Keratinocyte (primary cell): ENCODE measurements around the gene NUDT13. TPM values are rescaled to one million over a fixed set of nuclear protein-coding genes. Genes with fewer than 3 reads are reported as not detected.

ENCODE experiments used
- DNase-seq: peaks from one replicate; pipeline ENCODE4 v3.0.0-alpha.2; 2011; ENCODE audit warnings: low read depth, missing footprints, low spot score
- FAIRE-seq: peaks from 2 replicates; lab custom pipeline; 2011; peaks lifted over from hg19 to GRCh38; lab: Jason Lieb, UNC
- H2AFZ ChIP-seq: 2 replicates; pipeline ENCODE4 v1.6.0; 2012; ENCODE audit warnings: low read length, control low read depth, inconsistent platforms; ENCODE audit not compliant: control insufficient read depth
- H3K27ac ChIP-seq: 2 replicates; pipeline ENCODE4 v1.5.1; 2011; ENCODE audit warnings: low read length; ENCODE audit not compliant: control insufficient read depth, insufficient read depth
- H3K27me3 ChIP-seq: 3 replicates; pipeline ENCODE4 v1.6.0; 2011; ENCODE audit warnings: low read length; ENCODE audit not compliant: control insufficient read depth, insufficient read depth; ENCODE audit errors: extremely low read depth
- H3K36me3 ChIP-seq, 2 experiments: 2 replicates in 1 of 2; 3 replicates in 1 of 2; pipeline ENCODE4 v1.5.1; 2011; ENCODE audit warnings: low read length in 2 of 2, mild to moderate bottlenecking in 1 of 2; ENCODE audit not compliant: control insufficient read depth in 2 of 2, insufficient read depth in 2 of 2; ENCODE audit errors: extremely low read depth in 1 of 2
- H3K4me1 ChIP-seq: 3 replicates; pipeline ENCODE4 v1.5.1; 2011; ENCODE audit warnings: low read length; ENCODE audit not compliant: control insufficient read depth, insufficient read depth; ENCODE audit errors: extremely low read depth
- H3K4me2 ChIP-seq: 3 replicates; pipeline ENCODE4 v1.6.0; 2011; ENCODE audit warnings: low read depth, low read length; ENCODE audit not compliant: control insufficient read depth, insufficient read depth; ENCODE audit errors: extremely low read depth
- H3K4me3 ChIP-seq, 3 experiments: fragments of 200-600 bp in 1 of 3; sonication (generic) in 1 of 3; 2 replicates in 2 of 3; 3 replicates in 1 of 3; pipeline ENCODE4 v1.5.1; 2011 to 2016; ENCODE audit warnings: low read length in 3 of 3, mild to moderate bottlenecking in 3 of 3, control low read depth in 2 of 3, inconsistent platforms in 1 of 3, low read depth in 1 of 3, mixed read lengths in 1 of 3, mixed run types in 1 of 3, moderate library complexity in 1 of 3; ENCODE audit not compliant: control insufficient read depth in 2 of 3, insufficient read depth in 2 of 3; ENCODE audit errors: extremely low read depth in 1 of 3
- H3K79me2 ChIP-seq: 2 replicates; pipeline ENCODE4 v1.6.0; 2012; ENCODE audit warnings: low read length; ENCODE audit not compliant: control insufficient read depth, insufficient read depth
- H3K9ac ChIP-seq: 3 replicates; pipeline ENCODE4 v1.6.0; 2011; ENCODE audit warnings: low read length; ENCODE audit not compliant: control insufficient read depth, insufficient read depth; ENCODE audit errors: extremely low read depth
- H3K9me1 ChIP-seq: 3 replicates; pipeline ENCODE4 v1.6.0; 2011; ENCODE audit warnings: low read length; ENCODE audit not compliant: control insufficient read depth, insufficient read depth; ENCODE audit errors: extremely low read depth
- H3K9me3 ChIP-seq: 2 replicates; pipeline ENCODE4 v1.5.1; 2012; ENCODE audit warnings: low read depth, low read length; ENCODE audit not compliant: control insufficient read depth
- H4K20me1 ChIP-seq: 3 replicates; pipeline ENCODE4 v1.6.0; 2011; ENCODE audit warnings: low read length; ENCODE audit not compliant: control insufficient read depth, insufficient read depth; ENCODE audit errors: extremely low read depth
- CTCF ChIP-seq, 3 experiments: IDR thresholded peaks in 1 of 3; conservative IDR thresholded peaks in 1 of 3; optimal IDR thresholded peaks in 1 of 3; 2 replicates in 2 of 3; 3 replicates in 1 of 3; pipeline versions ENCODE3 to v1.5.1; 2011; ENCODE audit warnings: low read length in 3 of 3, mild to moderate bottlenecking in 3 of 3, moderate library complexity in 2 of 3, control low read depth in 1 of 3, inconsistent platforms in 1 of 3; ENCODE audit not compliant: insufficient read depth in 2 of 3; ENCODE audit errors: extremely low read depth in 1 of 3
- EZH2 ChIP-seq: IDR thresholded peaks from one replicate; pipeline ENCODE4 v1.6.1; 2012; ENCODE audit warnings: inconsistent platforms, mild to moderate bottlenecking, low read length, moderate library complexity
- dilution Hi-C: fragments of 300-500 bp; cut with MboI; formaldehyde crosslinking; loops from one replicate; pipeline ENCODE4 v1.7.0; 2020; ENCODE audit warnings: low sequenced_read_pairs; ENCODE audit not compliant: extremely low pct_ligation_motif_present
- polyA plus RNA-seq, 5 experiments: library from polyadenylated mRNA; depleted of rRNA in 3 of 5; stranded (reverse) in 3 of 5; stranded (forward) in 1 of 5; unstranded in 1 of 5; fragments of >200 nt; gene quantifications; 1 replicate in 1 of 5; 2 replicates in 3 of 5; 3 replicates in 1 of 5; pipeline versions ENCODE4 v1.2.1 to v1.2.3, GENCODE V29; 2011 to 2012; ENCODE audit warnings: missing spikeins in 2 of 5, low read depth in 1 of 5, low replicate concordance in 1 of 5
- small RNA-seq, 3 experiments: library from RNA; depleted of rRNA; stranded (forward); fragments of <200 nt; gene quantifications; one replicate each; pipeline ENCODE3, GENCODE V24; 2012; ENCODE audit warnings: low read depth in 3 of 3, low replicate concordance in 1 of 3; ENCODE audit not compliant: insufficient read length in 3 of 3

NUDT13 gene
- polyA plus RNA-seq, 1 donor (not counting 4 experiments of a cell fraction or from before 2014, with no cell fraction given) = 2.4 TPM

- dilution Hi-C loops = no loop called here
- H3K27ac ChIP-seq = no peak overlapping the region
- H3K4me1 ChIP-seq = no peaks in the 10 kb centered on the region
- H2AFZ ChIP-seq = no peak overlapping the region
- H3K79me2 ChIP-seq = no peaks in the 10 kb centered on the region
- H3K27me3 ChIP-seq = no peaks in the 10 kb centered on the region
- TF ChIP-seq EZH2 (no peak), CTCF (optimal IDR thresholded peaks at IDR 0.05 in 1 of 3, IDR thresholded peaks at IDR 0.05 in 1 of 3, conservative IDR thresholded peaks at IDR 0.05 in 1 of 3; ENCODE audit: extremely low read depth in 1 of 3, insufficient read depth in 2 of 3, low read length in 3 of 3) (no peak)
- peaks cover 0 to 2% of the 10 kb centered on the region in 2 experiments for H3K36me3 ChIP-seq
- DNase-seq = no peak
- FAIRE-seq = no peak
- no peak overlapping the region for H3K4me2 ChIP-seq
- H4K20me1 ChIP-seq = no peaks in the 10 kb centered on the region
- H3K9me1 ChIP-seq = no peaks in the 10 kb centered on the region
- H3K9me3 ChIP-seq = no peaks in the 10 kb centered on the region
- H3K4me3 ChIP-seq = no peak overlapping the region
- no peak overlapping the region for H3K9ac ChIP-seq
Measured at GRCh38 chr10:73174148-73174925, 64.1 kb downstream of the NUDT13 start.

Small RNA genes within 50 kb of the gene (small RNA-seq; reads per million reads assigned to genes)
- gene RF00019 (0 reads per million in 3 experiments), gene SNORA11F (4.7 to 94.7 (median 11.8) reads per million in 3 experiments)

Other genes with a start within 250 kb of the NUDT13 start
- 0.05 TPM in 2 of 3 replicates, not detected in the other for gene OIT3, start 216.7 kb upstream of the NUDT13 start, polyA plus RNA-seq
- gene PLA2G12B, start 155.6 kb upstream of the NUDT13 start, polyA plus RNA-seq = not detected in 3 replicates
- gene P4HA1, start 13.6 kb upstream of the NUDT13 start, polyA plus RNA-seq = 29.4 to 67.4 TPM (median 40.4 TPM) in 3 replicates
- 27.6 to 35.8 TPM (median 27.6 TPM) in 3 replicates for gene ECD, start 57.6 kb downstream of the NUDT13 start, polyA plus RNA-seq
- gene FAM149B1, start 57.7 kb downstream of the NUDT13 start, polyA plus RNA-seq = 14.8 to 24.9 TPM (median 22.2 TPM) in 3 replicates
- gene DNAJC9, start 136.8 kb downstream of the NUDT13 start, polyA plus RNA-seq = 14.1 to 23.9 TPM (median 23.3 TPM) in 3 replicates
- 79.2 to 95.4 TPM (median 79.9 TPM) in 3 replicates for gene MRPS16, start 142.2 kb downstream of the NUDT13 start, polyA plus RNA-seq
- 0.60 to 4.4 TPM (median 2.1 TPM) in 3 replicates for gene CFAP70, start 248.4 kb downstream of the NUDT13 start, polyA plus RNA-seq